OCI-LY1 (cell line): ENCODE results near the gene PRDM1.

Experiments used
- H2AFZ ChIP-seq: fragments of 200-600 bp; sonication (generic), shearing (Covaris generic); 2 replicates; pipeline ENCODE4 v1.6.0; 2014; ENCODE audit warnings: antibody characterized with exemption, mild to moderate bottlenecking, low read length
- H3F3A ChIP-seq: fragments of 200-600 bp; sonication (generic), shearing (Covaris generic); 2 replicates; pipeline ENCODE4 v1.6.0; 2014; ENCODE audit warnings: mild to moderate bottlenecking, antibody characterized with exemption, low read length, moderate library complexity; ENCODE audit not compliant: insufficient read depth
- H3K27ac ChIP-seq: fragments of 200-600 bp; sonication (generic); 2 replicates; pipeline ENCODE4 v1.5.1; 2014; ENCODE audit warnings: low read length, mixed run types, mild to moderate bottlenecking, low read depth; ENCODE audit not compliant: poor library complexity, severe bottlenecking
- H3K27me3 ChIP-seq: fragments of 200-600 bp; sonication (generic); 2 replicates; pipeline ENCODE4 v1.6.0; 2014; ENCODE audit warnings: antibody characterized with exemption, mild to moderate bottlenecking, low read length, moderate library complexity; ENCODE audit not compliant: insufficient read depth
- H3K36me3 ChIP-seq: fragments of 200-600 bp; sonication (generic); 2 replicates; pipeline ENCODE4 v1.6.1; 2014; ENCODE audit warnings: mild to moderate bottlenecking, antibody characterized with exemption, low read length, moderate library complexity, mixed read lengths; ENCODE audit not compliant: insufficient read depth
- H3K4me1 ChIP-seq: fragments of 200-600 bp; sonication (generic); 2 replicates; pipeline ENCODE4 v1.5.1; 2014; ENCODE audit warnings: mild to moderate bottlenecking, low read length, moderate library complexity; ENCODE audit not compliant: insufficient read depth, severe bottlenecking
- H3K4me2 ChIP-seq: fragments of 200-600 bp; sonication (generic), shearing (Covaris generic); 2 replicates; pipeline ENCODE4 v1.6.1; 2014; ENCODE audit warnings: low read length
- H3K4me3 ChIP-seq: fragments of 200-600 bp; sonication (generic); 2 replicates; pipeline ENCODE4 v1.5.1; 2014; ENCODE audit warnings: low read length, low read depth, mild to moderate bottlenecking, mixed read lengths; ENCODE audit not compliant: poor library complexity, severe bottlenecking
- H3K79me2 ChIP-seq: fragments of 200-600 bp; shearing (Covaris generic); 2 replicates; pipeline ENCODE4 v1.6.1; 2016; ENCODE audit warnings: mixed run types, low read length, mixed read lengths; ENCODE audit not compliant: insufficient read depth
- H3K9ac ChIP-seq: fragments of 200-600 bp; sonication (generic), shearing (Covaris generic); 2 replicates; pipeline ENCODE4 v1.6.1; 2014; ENCODE audit warnings: mild to moderate bottlenecking, low read length, mixed read lengths
- H3K9me2 ChIP-seq: fragments of 200-600 bp; sonication (generic), shearing (Covaris generic); 2 replicates; pipeline ENCODE4 v1.6.1; 2014; ENCODE audit warnings: low read depth, mild to moderate bottlenecking, low read length, mixed read lengths
- H3K9me3 ChIP-seq: fragments of 200-600 bp; shearing (Covaris generic); 2 replicates; pipeline ENCODE4 v1.6.1; 2014; ENCODE audit warnings: low read length, mixed read lengths
- H4K20me1 ChIP-seq: fragments of 200-600 bp; sonication (generic), shearing (Covaris generic); 2 replicates; pipeline ENCODE4 v1.6.0; 2016; ENCODE audit warnings: mild to moderate bottlenecking, low read length; ENCODE audit not compliant: insufficient read depth
- EZH2 ChIP-seq: fragments of 200-600 bp; sonication (generic), shearing (Covaris generic); IDR thresholded peaks from 2 replicates; pipeline ENCODE4 v1.8.0; 2017; ENCODE audit warnings: borderline replicate concordance, mixed run types, mild to moderate bottlenecking, antibody characterized with exemption, low read length, moderate library complexity, mixed read lengths
- TF ChIP-seq, protein P1 (sequence below): fragments of 200-600 bp; sonication (generic), shearing (Covaris generic); IDR thresholded peaks from 2 replicates; pipeline ENCODE4 v1.5.1; 2017; ENCODE audit warnings: mild to moderate bottlenecking, antibody characterized with exemption, low read length, moderate library complexity, mixed read lengths

The PRDM1 gene

DNA sequence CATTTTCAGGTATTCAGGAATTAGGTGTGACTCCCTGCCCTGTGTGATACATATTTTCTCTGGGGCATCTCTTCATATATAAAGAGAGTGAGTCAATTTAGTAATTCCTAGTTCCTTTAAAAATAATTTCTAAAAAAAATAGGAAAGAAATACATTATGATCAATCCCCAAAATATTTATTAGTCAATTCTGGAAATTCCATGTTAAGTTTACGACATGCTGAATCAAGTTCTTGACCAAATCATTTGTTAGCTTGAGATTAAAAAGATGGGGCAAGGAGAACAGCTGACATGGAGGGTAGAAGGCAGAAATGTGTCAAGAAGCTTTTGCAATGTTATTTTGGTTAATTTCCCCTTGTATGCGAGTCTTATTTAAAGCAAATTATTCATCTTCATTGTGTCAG lies 22.7 kb upstream of the PRDM1 start:
- no peaks in the 10 kb centered on the region for H3K4me1 ChIP-seq
- H3K4me3 ChIP-seq: no peak overlapping the region
- no peaks in the 10 kb centered on the region for H4K20me1 ChIP-seq
- no peaks in the 10 kb centered on the region for H3K9me3 ChIP-seq
- H3F3A ChIP-seq: no peaks in the 10 kb centered on the region
- no peak overlapping the region for H2AFZ ChIP-seq
- no peak overlapping the region for H3K4me2 ChIP-seq
- no peaks in the 10 kb centered on the region for H3K27me3 ChIP-seq
- TF ChIP-seq EZH2: no peak
- TF ChIP-seq, protein P1, sequence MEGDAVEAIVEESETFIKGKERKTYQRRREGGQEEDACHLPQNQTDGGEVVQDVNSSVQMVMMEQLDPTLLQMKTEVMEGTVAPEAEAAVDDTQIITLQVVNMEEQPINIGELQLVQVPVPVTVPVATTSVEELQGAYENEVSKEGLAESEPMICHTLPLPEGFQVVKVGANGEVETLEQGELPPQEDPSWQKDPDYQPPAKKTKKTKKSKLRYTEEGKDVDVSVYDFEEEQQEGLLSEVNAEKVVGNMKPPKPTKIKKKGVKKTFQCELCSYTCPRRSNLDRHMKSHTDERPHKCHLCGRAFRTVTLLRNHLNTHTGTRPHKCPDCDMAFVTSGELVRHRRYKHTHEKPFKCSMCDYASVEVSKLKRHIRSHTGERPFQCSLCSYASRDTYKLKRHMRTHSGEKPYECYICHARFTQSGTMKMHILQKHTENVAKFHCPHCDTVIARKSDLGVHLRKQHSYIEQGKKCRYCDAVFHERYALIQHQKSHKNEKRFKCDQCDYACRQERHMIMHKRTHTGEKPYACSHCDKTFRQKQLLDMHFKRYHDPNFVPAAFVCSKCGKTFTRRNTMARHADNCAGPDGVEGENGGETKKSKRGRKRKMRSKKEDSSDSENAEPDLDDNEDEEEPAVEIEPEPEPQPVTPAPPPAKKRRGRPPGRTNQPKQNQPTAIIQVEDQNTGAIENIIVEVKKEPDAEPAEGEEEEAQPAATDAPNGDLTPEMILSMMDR: no peak
- H3K79me2 ChIP-seq: no peaks in the 10 kb centered on the region
- H3K9ac ChIP-seq: no peak overlapping the region
- H3K27ac ChIP-seq: no peak overlapping the region
- H3K9me2 ChIP-seq: no peaks in the 10 kb centered on the region
- no peaks in the 10 kb centered on the region for H3K36me3 ChIP-seq

DNA sequence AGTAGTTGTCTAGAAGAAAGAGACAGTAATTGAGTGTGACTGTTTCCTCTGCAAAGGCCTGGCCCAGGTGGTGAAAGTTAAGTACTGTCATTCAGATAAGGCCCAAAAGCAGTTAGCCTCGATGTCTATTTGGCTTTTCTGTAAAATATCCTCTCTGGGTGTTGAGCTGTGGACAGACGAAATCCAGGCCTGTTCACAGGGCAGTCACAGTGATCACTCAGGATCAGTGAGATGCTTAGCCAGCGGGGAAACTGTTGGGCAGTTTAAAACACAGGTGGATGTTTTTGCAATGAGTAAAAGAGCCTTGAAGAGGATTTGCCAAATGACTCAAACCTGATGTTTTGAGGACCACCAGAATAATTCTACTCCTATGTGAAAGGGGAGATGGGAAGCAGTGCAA lies 22.0 kb upstream of the PRDM1 start:
- Histone ChIP-seq H3F3A (no peaks in the 10 kb centered on the region), H3K4me1 (no peaks in the 10 kb centered on the region), H3K9me2 (no peaks in the 10 kb centered on the region), H3K4me2 (no peak overlapping the region), H4K20me1 (no peaks in the 10 kb centered on the region), H3K27ac (no peak overlapping the region), H2AFZ (no peak overlapping the region), H3K79me2 (no peaks in the 10 kb centered on the region), H3K9me3 (no peaks in the 10 kb centered on the region), H3K4me3 (no peak overlapping the region), H3K27me3 (no peaks in the 10 kb centered on the region), H3K9ac (no peak overlapping the region), H3K36me3 (no peaks in the 10 kb centered on the region)
- TF ChIP-seq, protein P1: no peak
- no peak for TF ChIP-seq EZH2

DNA sequence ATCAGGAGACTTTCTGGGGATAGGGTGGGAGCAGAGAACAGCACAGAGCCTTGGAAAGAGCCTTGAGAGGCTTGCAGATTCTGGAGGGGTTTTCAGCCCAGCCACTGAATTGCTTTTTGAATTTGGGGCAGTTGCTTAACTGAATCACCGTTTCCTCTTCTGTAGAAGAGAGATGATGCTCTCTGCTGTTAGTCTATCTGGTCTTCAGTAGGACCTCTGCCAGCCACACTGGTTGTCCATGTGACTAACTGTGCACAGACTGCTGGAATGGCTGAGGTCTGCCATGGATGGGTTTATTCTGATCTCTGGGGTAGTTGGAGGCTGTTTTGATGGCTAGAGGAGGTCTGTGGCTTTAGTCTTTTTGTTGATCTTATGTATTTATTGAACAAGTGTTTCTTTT lies 21.4 kb upstream of the PRDM1 start:
- TF ChIP-seq, protein P1: no peak
- no peak for TF ChIP-seq EZH2
- Histone ChIP-seq H3K27ac (no peak overlapping the region), H3K9me2 (no peaks in the 10 kb centered on the region), H3K4me1 (no peaks in the 10 kb centered on the region), H2AFZ (no peak overlapping the region), H4K20me1 (no peaks in the 10 kb centered on the region), H3K79me2 (no peaks in the 10 kb centered on the region), H3K4me3 (no peak overlapping the region), H3K9me3 (no peaks in the 10 kb centered on the region), H3K9ac (no peak overlapping the region), H3K4me2 (no peak overlapping the region), H3F3A (no peaks in the 10 kb centered on the region), H3K36me3 (no peaks in the 10 kb centered on the region), H3K27me3 (no peaks in the 10 kb centered on the region)
